Kasumi-1 (cell line): ENCODE data around the gene MEX3C.

Experiments used
- DNase-seq, 2 experiments: peaks; one replicate each; lab custom pipeline; 2025; lab: John Stamatoyannopoulos, UW

Gene MEX3C

GRCh38 chr18:51153659-51154371 is 43.7 kb downstream of the MEX3C start:
- no peak for DNase-seq

- no peak for DNase-seq
Observed at GRCh38 chr18:51151568-51152511, 45.6 kb downstream of the MEX3C start.

GRCh38 chr18:51151185-51151567 is 46.3 kb downstream of the MEX3C start:
- no peak for DNase-seq

GRCh38 chr18:51150113-51150700 is 47.3 kb downstream of the MEX3C start:
- no peak for DNase-seq

- DNase-seq, result no peak
Observed at GRCh38 chr18:51149670-51150069, 47.8 kb downstream of the MEX3C start.

- DNase-seq, result no peak
Observed at GRCh38 chr18:51146909-51147308, 50.6 kb downstream of the MEX3C start.

- no peak for DNase-seq
Observed at GRCh38 chr18:51138936-51139335, 58.5 kb downstream of the MEX3C start.

- DNase-seq, result no peak
Observed at GRCh38 chr18:51137891-51138290, 59.6 kb downstream of the MEX3C start.

- no peak for DNase-seq
Observed at GRCh38 chr18:51137026-51137729, 60.3 kb downstream of the MEX3C start.

- DNase-seq, result no peak
Observed at GRCh38 chr18:51135795-51136194, 61.7 kb downstream of the MEX3C start.

- no peak for DNase-seq
Observed at GRCh38 chr18:51135364-51135763, 62.1 kb downstream of the MEX3C start.

- DNase-seq, result no peak
Observed at GRCh38 chr18:51134721-51135120, 62.8 kb downstream of the MEX3C start.

GRCh38 chr18:51133580-51134160 is 63.8 kb downstream of the MEX3C start:
- DNase-seq, result no peak

GRCh38 chr18:51132256-51132935 is 65.1 kb downstream of the MEX3C start:
- no peak for DNase-seq

GRCh38 chr18:51128533-51128932 is 68.9 kb downstream of the MEX3C start:
- no peak for DNase-seq

GRCh38 chr18:51127664-51128063 is 69.8 kb downstream of the MEX3C start:
- DNase-seq, result no peak

GRCh38 chr18:51125976-51126375 is 71.5 kb downstream of the MEX3C start:
- DNase-seq, result no peak
